Right ventricle myocardium superior (tissue), 1 donor: ENCODE measurements around the gene RFTN1. TPM values are rescaled to one million over a fixed set of nuclear protein-coding genes. Genes with fewer than 3 reads are reported as not detected.

Experiments used
- total RNA-seq: library from RNA; stranded (reverse); fragmentation: NEBNext Ultra II Directional; extraction: Animal tissue kit (Norgen Biotek cat#: 25700); gene quantifications from one replicate; pipeline ENCODE4 v1.2.1, GENCODE V29; 2021
- donor health status: DM: no; HTN: yes; CAD: no; lungs with severe emphysema.

RFTN1 gene
- total RNA-seq, 1 donor from 2014 or later = 25.8 TPM

Other genes starting within 250 kb of the RFTN1 start
- 18.1 TPM for gene DPH3, start 248.8 kb downstream of the RFTN1 start, total RNA-seq
- 14.6 TPM for gene OXNAD1, start 248.5 kb downstream of the RFTN1 start, total RNA-seq
- gene DAZL, start 91.7 kb upstream of the RFTN1 start, total RNA-seq = not detected